Ammon's horn (tissue), 1 donor: ENCODE data around the gene MYO1A.
"Not testable (repeated sequence)": the region's sequence is repeated elsewhere in the genome, so short reads cannot be mapped to it uniquely, and the experiment has no call there.

Experiments
- DNase-seq: peaks from one replicate; pipeline ENCODE4 v3.0.0-alpha.2; 2016; ENCODE audit warnings: low spot score

MYO1A gene

DNA sequence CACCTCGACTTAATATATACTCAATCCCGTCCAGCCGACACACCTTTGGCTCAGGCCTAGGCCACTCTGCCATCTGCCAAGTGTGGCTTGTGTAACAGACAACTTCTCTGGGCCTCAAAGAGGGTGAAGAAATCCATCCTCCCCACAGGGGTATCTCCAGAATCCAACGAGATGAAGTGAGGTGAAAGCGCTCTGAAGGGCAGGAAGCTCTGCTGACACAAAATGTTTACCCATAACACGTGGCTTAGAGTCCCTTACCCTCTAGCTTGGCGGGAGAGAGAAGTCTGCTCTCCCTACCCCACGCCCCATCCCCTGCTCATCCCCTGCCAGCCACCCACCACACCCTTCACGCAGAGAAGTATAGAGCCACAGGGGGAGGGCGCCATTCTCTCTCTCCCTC is 56.6 kb downstream of the MYO1A start:
- no peak for DNase-seq

DNA sequence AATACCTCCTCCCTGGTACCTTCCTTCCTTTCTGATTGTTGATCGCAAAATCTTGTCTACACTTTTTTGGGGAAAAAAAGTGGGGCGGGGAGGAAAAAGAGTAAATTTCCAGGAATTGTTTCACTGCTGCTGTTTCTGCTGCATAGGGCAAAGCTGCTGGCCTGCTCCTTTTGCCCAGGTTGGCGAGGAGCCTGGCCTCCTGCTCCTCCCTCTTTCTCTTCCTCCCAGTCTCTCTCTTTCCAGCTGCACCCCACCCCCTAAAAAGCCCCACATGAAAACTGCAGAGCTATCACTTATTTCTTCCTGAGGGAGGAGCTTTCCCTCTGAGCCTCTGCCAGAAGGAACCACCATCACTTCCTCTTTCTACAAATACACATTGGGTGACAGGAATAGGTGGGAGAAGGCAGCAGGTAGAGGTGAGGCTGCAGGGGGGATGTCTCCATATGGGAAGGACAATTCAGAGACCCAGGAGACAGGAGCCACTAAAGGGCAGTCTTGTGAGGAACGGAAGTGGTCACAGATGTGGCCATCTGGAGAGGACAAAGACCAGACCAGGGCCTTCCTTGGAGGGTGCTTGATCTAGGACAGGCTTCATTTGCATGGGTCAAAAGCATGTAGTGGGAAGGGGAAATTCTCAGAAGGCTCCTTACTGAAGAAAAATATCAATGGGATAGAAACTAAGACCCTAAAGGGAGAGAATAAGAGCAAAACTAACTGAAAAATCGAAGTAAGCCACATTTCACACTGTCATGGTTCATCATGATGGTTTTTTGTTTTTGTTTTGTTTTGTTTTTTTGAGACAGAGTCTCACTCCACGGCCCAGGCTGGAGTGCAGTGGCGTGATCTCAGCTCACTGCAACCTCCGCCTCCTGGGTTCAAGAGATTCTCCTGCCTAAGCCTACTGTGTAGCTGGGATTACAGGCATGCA is 58.3 kb downstream of the MYO1A start:
- peak; percentile 74 for DNase-seq

DNA sequence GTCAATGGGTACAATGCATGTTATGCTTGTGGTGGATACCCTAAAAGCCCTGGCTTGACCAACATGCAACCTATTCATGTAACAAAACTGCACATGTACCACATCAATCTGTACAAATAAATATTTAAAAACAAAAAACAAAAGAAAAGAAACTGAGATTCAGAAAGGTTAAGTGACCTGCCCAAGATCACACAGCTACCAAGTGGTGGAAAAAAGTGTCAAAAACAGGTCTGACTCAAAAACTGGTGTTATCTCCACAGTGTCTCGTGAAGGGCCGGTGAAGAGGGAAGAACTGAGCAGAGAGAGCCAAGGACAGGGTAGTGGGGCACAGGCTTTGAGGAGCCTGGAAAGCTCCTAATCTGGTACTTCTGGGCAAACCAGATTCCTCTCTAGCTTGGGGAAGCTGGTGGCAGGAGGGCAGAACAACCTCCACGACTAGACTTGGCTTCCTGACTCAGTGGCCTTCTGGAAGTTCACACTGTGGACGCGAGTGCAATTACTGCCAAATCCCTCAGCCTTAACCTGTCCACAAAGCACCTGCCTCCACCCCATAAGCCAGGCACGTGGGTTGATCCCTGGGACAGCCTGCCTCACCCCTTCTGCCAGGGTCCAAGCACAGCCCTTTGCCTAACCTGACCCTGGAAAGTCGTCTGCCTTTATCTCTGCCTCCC is 59.1 kb downstream of the MYO1A start:
- DNase-seq = no peak

DNA sequence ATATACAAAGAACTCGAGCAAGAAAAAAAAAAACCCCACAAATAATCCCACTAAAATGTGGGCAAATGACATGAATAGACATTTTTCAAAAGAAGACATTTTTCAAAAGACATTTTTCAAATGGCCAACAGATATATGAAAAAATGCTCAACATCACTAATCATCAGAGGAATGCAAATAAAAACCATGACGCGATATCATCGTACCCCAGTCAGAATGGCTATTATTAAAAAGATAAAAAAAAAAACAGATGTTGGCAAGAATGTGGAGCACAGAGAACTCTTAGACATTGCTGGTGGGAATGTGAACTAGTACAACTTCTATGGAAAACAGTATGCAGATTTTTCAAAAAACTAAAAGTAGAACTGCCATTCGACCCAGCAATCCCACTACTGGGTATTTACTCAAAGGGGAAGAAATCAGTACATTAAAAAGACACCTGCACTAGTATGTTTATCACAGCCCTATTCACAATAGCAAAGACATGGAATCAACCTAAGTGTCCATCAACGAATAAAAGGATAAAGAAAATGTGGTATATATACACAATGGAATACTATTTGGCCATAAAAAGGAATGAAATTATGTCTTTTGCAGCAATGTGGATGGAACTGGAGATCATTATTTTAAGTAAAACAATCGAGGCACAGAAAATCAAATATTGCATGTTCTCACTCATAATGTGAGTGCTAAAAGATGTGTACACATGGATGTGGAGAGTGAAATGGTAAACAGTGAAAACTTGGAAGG is 59.9 kb downstream of the MYO1A start:
- DNase-seq = no peak

DNA sequence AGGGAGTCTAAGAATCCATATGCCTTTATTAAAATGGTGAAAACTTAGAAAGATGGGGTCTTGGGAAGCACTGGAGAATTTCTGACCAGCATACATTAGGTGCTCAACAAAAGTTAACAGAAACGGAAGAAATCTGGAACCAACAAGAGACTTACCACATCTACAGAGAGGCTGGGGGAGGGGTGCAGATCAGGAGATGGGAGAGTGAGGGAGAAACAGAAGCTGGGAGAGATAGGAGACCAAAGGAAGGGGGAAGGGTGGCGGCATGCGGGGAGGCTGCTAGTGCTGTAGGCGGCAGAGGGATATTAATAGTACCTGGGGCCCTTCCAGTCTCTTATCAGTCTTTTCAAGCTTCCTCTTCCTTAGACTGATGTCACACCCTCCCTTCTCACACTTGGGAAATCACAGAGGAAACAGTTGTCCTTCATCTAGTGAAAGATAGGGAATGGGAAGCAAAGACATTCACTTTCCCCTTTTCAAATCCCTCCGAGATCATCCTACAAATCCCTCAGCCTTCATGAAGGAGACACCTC is 61.7 kb downstream of the MYO1A start:
- no peak for DNase-seq

DNA sequence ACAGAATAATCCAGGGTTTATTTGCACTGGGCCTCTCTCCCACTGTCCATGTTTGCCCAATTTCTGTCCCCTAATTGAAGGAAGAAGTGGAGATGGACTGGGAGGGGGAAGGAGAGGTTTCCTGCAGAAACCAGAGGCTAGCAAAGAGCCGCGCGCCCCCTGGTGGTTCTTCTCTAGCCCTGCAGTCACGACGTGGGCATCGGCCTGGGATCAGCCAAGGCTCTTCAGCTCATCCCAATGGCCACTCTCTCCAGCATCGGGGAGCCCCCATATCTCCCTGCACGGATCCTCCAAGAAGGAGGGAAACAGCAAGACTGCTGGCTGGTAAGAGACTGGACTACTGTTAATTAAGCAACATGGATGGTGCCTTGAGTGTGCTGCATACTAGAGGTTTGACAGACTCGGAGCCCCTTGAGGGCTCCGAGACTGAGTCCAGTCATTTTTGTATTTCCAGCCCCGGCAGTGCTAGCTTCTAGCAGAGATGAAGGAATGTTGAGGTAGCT is 62.3 kb downstream of the MYO1A start:
- peak; percentile 89 for DNase-seq

DNA sequence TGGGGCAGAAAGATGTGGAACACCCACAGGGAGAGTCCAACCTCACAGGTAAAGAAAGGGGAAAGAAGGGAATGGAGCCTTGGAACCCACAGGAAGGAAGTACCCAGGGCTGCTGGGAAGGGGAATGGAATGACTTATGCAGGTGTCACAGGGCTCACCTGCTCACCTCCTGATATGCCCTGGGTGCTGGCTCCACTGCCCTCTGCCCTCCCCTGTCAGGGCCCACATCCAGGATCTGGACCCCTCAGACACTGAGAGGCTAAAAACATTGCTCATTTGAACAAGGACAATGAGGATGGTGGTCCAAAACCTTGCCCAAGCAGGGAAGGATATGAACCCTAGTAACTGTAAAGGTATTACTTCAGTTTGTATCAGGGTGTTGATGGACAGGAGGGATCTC is 62.9 kb downstream of the MYO1A start:
- DNase-seq = no peak

DNA sequence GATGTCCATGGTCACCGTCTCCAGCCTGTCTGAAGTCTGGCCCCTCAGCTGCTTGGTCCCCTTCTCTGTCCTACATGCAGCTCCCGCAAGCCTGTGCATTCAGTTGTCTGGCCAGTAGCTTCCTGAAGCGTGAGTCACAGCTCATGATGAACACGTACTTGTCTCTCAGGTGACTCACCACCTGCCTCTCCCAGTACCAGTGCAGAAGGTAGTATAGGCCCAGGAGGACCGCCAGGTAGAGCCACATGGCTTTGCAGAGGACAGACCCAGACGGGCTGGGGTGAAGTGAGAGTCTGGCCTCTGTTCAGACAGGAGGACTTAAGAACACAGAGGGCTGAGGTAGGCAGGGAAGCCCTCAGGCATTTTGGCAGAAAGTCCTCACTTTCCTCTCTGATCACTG is 64.2 kb downstream of the MYO1A start:
- DNase-seq = not testable (repeated sequence)

DNA sequence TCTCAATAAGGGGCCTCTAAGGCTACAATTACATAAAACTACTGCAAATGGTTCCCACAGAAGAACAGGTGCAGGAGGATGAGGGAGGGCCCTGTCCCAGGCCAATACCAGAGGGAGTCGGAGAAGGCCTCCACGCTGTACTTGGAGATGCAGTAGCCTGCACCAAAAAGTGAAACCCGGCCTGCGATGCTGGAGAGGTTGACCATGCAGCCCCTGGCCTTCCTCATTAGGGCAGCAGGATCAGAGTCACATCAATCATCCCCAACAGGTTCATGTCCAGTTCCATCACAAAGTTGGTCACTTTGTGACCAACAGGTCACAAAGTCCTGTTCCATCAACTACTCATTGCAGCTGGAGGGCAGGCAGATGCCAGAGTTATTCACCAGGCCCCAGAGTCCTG is 66.5 kb downstream of the MYO1A start:
- DNase-seq = no peak

DNA sequence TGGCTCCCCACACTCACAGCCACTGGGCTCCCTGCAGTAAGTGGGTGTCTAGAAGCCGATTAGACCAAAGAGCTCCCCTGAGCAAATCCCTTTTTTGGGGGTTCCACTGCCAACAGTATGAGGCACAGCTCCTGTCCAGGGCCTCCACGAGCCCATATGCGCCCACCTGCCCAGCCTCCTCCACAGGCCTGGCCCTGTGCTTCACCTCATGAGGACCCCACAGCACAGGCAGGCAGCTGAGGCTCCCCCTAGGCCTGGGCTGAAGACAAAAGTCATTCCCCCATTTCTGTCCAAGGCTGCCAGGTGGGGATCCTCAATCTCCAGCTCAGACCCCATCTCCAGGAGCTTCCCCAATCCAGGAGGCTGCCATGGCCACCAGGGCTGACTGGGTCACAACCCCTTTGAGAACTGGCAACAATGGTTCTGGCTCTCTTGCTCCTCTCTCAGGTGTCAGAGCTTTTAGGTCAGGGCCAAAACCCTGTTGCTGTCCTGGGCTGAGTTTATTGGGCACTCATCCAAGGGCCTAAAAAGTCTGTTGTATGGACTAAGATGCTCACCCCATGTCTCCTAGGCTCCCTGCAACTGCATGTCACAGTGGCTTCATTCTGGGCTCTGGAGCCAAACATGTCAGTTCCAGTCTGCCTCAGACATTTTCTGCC is 67.2 kb downstream of the MYO1A start:
- not testable (repeated sequence) for DNase-seq

DNA sequence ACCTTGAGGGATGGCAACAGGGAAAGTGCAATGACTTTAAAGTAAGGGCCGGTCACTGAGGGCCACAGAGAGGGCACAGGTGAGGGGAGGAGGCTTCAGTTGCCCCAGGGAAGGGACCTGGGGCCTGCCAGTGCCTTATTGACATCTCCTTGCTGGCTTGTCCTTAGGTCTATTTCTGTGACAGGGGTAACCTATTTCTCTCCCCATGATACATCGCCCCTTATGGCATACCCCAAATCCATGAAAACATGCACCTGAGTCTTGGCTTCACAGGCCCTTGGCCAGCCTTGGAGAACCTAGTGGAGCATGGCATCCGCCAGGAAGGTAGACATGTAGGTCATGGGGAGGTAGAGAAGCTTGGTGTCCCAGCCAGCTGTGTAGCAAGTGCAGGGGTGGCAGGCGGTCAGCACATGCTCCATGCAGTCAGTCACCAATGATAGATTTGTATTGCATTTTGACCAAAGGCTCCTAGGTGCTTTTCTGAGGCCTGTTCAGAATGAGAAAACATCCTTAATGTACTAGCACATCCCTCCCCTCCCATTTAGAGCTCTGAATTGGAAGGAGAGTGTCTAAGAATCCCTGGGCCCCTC is 68.9 kb downstream of the MYO1A start:
- no peak for DNase-seq

DNA sequence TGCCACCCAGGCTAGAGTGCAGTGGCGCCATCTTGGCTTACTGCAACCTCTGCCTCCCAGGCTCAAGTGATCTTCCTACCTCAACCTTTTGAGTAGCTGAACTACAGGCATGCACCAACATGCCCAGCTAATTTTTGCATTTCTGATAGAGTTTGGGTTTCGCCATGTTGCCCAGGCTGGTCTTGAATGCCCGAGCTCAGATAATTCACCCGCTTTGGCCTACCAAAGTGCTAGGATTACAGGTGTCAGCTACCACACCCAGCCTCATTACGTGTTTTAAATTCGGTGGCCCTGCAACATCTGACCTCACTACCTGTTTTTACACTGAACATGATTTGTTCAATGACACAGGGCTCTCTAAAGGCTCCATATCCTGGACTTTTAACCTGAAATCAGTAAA is 69.7 kb downstream of the MYO1A start:
- no peak for DNase-seq

DNA sequence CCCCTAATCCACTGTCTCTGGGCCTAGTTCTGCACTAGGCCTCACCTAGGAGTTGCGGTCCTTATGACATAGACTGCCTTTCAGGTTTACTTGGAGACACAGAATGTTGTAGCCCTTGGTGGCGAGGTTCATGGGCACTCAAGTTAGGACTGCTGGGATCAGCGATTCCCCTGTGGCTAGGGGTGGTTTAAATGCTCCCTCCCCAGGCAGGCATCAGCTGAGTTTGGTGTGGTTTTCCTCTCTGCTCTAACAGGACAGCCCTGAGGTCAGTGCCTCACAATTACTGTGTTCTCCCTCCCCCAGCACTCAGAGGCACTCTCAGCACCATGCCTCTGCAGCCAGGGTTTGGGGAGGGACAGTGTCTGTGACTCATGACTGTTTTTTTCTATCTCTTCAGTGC is 70.3 kb downstream of the MYO1A start:
- no peak for DNase-seq
